HG02763 (cell line): ENCODE data around the gene HES1.
"Not testable (repeated sequence)": the region's sequence is repeated elsewhere in the genome, so short reads cannot be mapped to it uniquely, and the experiment has no call there.

Source experiments
- ATAC-seq: cut with Tn5 transposase; IDR thresholded peaks from one replicate; pipeline ENCODE4 v1.9.1; 2021; ENCODE audit warnings: mild to moderate bottlenecking, moderate library complexity; ENCODE audit not compliant: unreplicated experiment

HES1 gene

GRCh38 chr3:194124193-194124592, 11.8 kb upstream of the HES1 start:
- no peak for ATAC-seq

- no peak for ATAC-seq
Observed at GRCh38 chr3:194125442-194125841, 10.5 kb upstream of the HES1 start.

GRCh38 chr3:194126790-194127189, 9.2 kb upstream of the HES1 start:
- no peak for ATAC-seq

- no peak for ATAC-seq
Observed at GRCh38 chr3:194128202-194128918, 7.6 kb upstream of the HES1 start.

GRCh38 chr3:194128919-194129295, 7.0 kb upstream of the HES1 start:
- ATAC-seq = not testable (repeated sequence)

- ATAC-seq = no peak
Observed at GRCh38 chr3:194129581-194130133, 6.3 kb upstream of the HES1 start.

- ATAC-seq = no peak
Observed at GRCh38 chr3:194130188-194130587, 5.8 kb upstream of the HES1 start.

GRCh38 chr3:194130807-194131589, 5.0 kb upstream of the HES1 start:
- ATAC-seq = peak; percentile 41

- ATAC-seq = no peak
Observed at GRCh38 chr3:194132465-194133286, 3.3 kb upstream of the HES1 start.

- ATAC-seq = no peak
Observed at GRCh38 chr3:194133661-194134230, 2.2 kb upstream of the HES1 start.

GRCh38 chr3:194134231-194134756, 1.7 kb upstream of the HES1 start:
- peak; percentile 15 for ATAC-seq

GRCh38 chr3:194134757-194135515, 1.0 kb upstream of the HES1 start:
- ATAC-seq = peak; percentile 35

- no peak for ATAC-seq
Observed at GRCh38 chr3:194135516-194135805, 487 bp upstream of the HES1 start.

- no peak for ATAC-seq
Observed at GRCh38 chr3:194136519-194137007, 615 bp downstream of the HES1 start.

GRCh38 chr3:194137008-194137505, 1.1 kb downstream of the HES1 start:
- ATAC-seq = no peak

GRCh38 chr3:194137506-194138474, 1.8 kb downstream of the HES1 start:
- ATAC-seq = peak; percentile 33

GRCh38 chr3:194138732-194139070, 2.8 kb downstream of the HES1 start:
- ATAC-seq = no peak

GRCh38 chr3:194139071-194139813, 3.3 kb downstream of the HES1 start:
- no peak for ATAC-seq
